Osteoblast (primary cell): ENCODE results near the gene NINL. TPM values are rescaled to one million over a fixed set of nuclear protein-coding genes. Genes with fewer than 3 reads are reported as not detected.

Source experiments
- small RNA-seq: library from RNA; depleted of rRNA; stranded (forward); fragments of <200 nt; gene quantifications from one replicate; pipeline ENCODE3, GENCODE V24; 2012
- total RNA-seq: library from RNA; depleted of rRNA; stranded (reverse); fragments of >200 nt; gene quantifications from 2 replicates; pipeline ENCODE4 v1.2.3, GENCODE V29; 2012

NINL gene
- total RNA-seq, 1 donor = 14.8 TPM

Small RNA genes lying within 50 kb of the gene (small RNA-seq; reads per million reads assigned to genes)
- gene RNU6ATAC17P = not detected

Other genes starting within 250 kb of the NINL start
- gene ABHD12, start 194.7 kb downstream of the NINL start, total RNA-seq = 29.7 and 35.1 TPM in 2 replicates
- 2.2 and 2.4 TPM in 2 replicates for gene GINS1, start 177.9 kb downstream of the NINL start, total RNA-seq
- gene NANP, start 38.5 kb upstream of the NINL start, total RNA-seq = 11.2 and 11.8 TPM in 2 replicates
- gene ZNF337, start 111.3 kb upstream of the NINL start, total RNA-seq = 8.3 and 9.7 TPM in 2 replicates